ENCODE data around the gene ST6GALNAC5.

Gene ST6GALNAC5

GRCh38 chr1:76942549-76942948 is 75.3 kb downstream of the ST6GALNAC5 start:
- H3K4me3 ChIP-seq (ENCODE audit: control insufficient read depth, low read depth, low read length), result no peak overlapping the region
- DNase-seq (ENCODE audit: low read depth), result peak; percentile 92
- TF ChIP-seq, protein P1, sequence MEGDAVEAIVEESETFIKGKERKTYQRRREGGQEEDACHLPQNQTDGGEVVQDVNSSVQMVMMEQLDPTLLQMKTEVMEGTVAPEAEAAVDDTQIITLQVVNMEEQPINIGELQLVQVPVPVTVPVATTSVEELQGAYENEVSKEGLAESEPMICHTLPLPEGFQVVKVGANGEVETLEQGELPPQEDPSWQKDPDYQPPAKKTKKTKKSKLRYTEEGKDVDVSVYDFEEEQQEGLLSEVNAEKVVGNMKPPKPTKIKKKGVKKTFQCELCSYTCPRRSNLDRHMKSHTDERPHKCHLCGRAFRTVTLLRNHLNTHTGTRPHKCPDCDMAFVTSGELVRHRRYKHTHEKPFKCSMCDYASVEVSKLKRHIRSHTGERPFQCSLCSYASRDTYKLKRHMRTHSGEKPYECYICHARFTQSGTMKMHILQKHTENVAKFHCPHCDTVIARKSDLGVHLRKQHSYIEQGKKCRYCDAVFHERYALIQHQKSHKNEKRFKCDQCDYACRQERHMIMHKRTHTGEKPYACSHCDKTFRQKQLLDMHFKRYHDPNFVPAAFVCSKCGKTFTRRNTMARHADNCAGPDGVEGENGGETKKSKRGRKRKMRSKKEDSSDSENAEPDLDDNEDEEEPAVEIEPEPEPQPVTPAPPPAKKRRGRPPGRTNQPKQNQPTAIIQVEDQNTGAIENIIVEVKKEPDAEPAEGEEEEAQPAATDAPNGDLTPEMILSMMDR (conservative IDR thresholded peaks at IDR 0.05; ENCODE audit: control insufficient read depth, insufficient read depth, low read depth, low read length), result no peak

DNA sequence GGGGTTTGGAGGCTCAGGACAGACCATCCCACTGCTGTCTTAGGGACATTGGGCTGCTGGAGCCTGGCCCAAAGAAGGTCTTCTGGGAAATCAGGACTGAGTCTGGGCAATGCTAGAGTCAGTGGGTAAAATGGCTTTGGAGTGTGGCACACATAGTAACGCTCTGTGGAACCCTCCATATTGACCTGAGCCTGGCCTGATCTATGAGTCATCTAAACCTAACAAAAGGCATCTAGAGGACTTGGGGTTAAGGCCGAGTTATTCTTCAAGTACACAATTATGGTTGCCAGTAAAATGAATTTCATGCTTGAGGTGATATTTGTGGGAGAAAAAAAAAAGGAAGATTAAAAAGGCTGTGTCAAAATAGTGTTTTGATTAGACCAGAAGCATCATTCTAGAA is 77.7 kb downstream of the ST6GALNAC5 start:
- no peak for DNase-seq (ENCODE audit: low read depth)
- TF ChIP-seq, protein P1 (conservative IDR thresholded peaks at IDR 0.05; ENCODE audit: control insufficient read depth, insufficient read depth, low read depth, low read length), result no peak
- H3K4me3 ChIP-seq (ENCODE audit: control insufficient read depth, low read depth, low read length), result no peak overlapping the region

GRCh38 chr1:76948846-76949245 is 81.6 kb downstream of the ST6GALNAC5 start:
- TF ChIP-seq, protein P1 (conservative IDR thresholded peaks at IDR 0.05; ENCODE audit: control insufficient read depth, insufficient read depth, low read depth, low read length), result no peak
- no peak overlapping the region for H3K4me3 ChIP-seq (ENCODE audit: control insufficient read depth, low read depth, low read length)
- DNase-seq (ENCODE audit: low read depth), result no peak

DNA sequence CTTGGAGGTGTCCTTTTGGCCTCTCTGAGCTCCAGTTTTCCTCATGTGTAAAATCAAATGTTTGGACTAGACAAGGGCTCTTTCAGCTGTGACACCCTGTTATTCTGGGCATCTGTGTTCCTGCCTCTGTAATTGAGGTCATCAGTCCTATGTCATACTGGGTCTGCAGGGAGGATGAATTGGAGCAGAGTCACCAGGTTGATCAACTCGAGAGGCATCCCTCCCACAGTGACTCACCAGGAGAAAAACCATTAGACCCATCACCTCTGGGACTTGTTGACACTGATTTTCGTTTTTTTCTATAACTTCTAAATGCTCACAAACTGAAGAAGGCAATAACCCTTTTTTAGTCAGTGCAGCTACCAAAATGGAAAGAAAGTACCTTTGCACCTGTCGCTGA is 82.2 kb downstream of the ST6GALNAC5 start:
- TF ChIP-seq, protein P1 (conservative IDR thresholded peaks at IDR 0.05; ENCODE audit: control insufficient read depth, insufficient read depth, low read depth, low read length), result no peak
- DNase-seq (ENCODE audit: low read depth), result peak; percentile 93
- no peak overlapping the region for H3K4me3 ChIP-seq (ENCODE audit: control insufficient read depth, low read depth, low read length)

GRCh38 chr1:76950306-76950705 is 83.0 kb downstream of the ST6GALNAC5 start:
- TF ChIP-seq, protein P1 (conservative IDR thresholded peaks at IDR 0.05; ENCODE audit: control insufficient read depth, insufficient read depth, low read depth, low read length), result no peak
- peak; percentile 18 for DNase-seq (ENCODE audit: low read depth)

DNA sequence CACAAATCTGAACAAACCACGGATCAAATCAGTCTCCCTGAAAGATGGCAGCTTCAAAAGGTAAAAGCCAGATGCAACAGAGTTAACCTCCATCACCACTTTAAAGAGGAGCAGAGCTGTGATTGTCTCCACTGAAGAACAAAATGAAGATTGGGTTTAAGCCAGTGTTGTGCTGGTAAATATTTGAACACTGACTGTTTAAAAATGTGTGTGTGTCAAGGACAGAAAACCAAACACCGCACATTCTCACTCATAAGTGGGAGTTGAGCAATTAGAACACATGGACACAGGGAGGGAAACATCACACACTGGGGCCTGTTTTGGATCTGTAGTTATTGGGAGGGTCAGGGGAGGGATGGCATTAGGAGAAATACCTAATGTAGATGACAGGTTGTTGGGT is 83.9 kb downstream of the ST6GALNAC5 start:
- DNase-seq (ENCODE audit: low read depth), result peak; percentile 45
- TF ChIP-seq, protein P1 (conservative IDR thresholded peaks at IDR 0.05; ENCODE audit: control insufficient read depth, insufficient read depth, low read depth, low read length), result no peak
- H3K4me3 ChIP-seq (ENCODE audit: control insufficient read depth, low read depth, low read length), result no peak overlapping the region

More at GRCh38 chr1:76950306-76950705, 83.0 kb downstream of the ST6GALNAC5 start:
- H3K4me3 ChIP-seq (ENCODE audit: control insufficient read depth, low read depth, low read length), result no peak overlapping the region

- peak; percentile 35 for DNase-seq (ENCODE audit: low read depth)
- H3K4me3 ChIP-seq (ENCODE audit: control insufficient read depth, low read depth, low read length), result no peak overlapping the region
- TF ChIP-seq, protein P1 (conservative IDR thresholded peaks at IDR 0.05; ENCODE audit: control insufficient read depth, insufficient read depth, low read depth, low read length), result no peak
These were observed 88.4 kb downstream of the ST6GALNAC5 start for GRCh38 chr1:76955652-76956051.
